Endothelial cell of umbilical vein (primary cell): ENCODE measurements around the gene SPON1. TPM values are rescaled to one million over a fixed set of nuclear protein-coding genes. Genes with fewer than 3 reads are reported as not detected.

Source experiments
- BruUV-seq: library from RNA; stranded (reverse); fragments of 400-500 nt; replicated peaks from 2 replicates; lab custom pipeline; 2021; lab: Mats Ljungman, UMichigan
- CTCF ChIA-PET: fragments of 300-600, 350-600 bp; sonication (Branson Sonifier 250); formaldehyde crosslinking; loops from one replicate; lab custom pipeline; 2021; ENCODE audit warnings: antibody characterized with exemption, inconsistent platforms; lab: Charles Lee
- POLR2A ChIA-PET: fragments of 300-600, 350-600 bp; sonication (Branson Sonifier 250); formaldehyde crosslinking; loops from one replicate; lab custom pipeline; 2021; ENCODE audit warnings: antibody characterized with exemption, inconsistent platforms; lab: Charles Lee
- DNase-seq: peaks from one replicate; pipeline ENCODE4 v3.0.0-alpha.2; 2011; ENCODE audit warnings: low read depth, low spot score
- FAIRE-seq: peaks from 2 replicates; lab custom pipeline; 2011; peaks lifted over from hg19 to GRCh38; lab: Jason Lieb, UNC
- H2AFZ ChIP-seq: 2 replicates; pipeline ENCODE4 v1.6.0; 2012; ENCODE audit warnings: low read depth, low read length, control low read depth, inconsistent platforms
- H3K27ac ChIP-seq: 2 replicates; pipeline ENCODE4 v1.5.1; 2011; ENCODE audit warnings: low read depth, mild to moderate bottlenecking, control low read depth, low read length, moderate library complexity; ENCODE audit not compliant: insufficient read depth
- H3K27me3 ChIP-seq, 2 experiments: 2 replicates each; pipeline versions ENCODE4 v1.6.0 to v1.6.1; 2011; ENCODE audit warnings: low read length in 2 of 2, mixed read lengths in 1 of 2; ENCODE audit not compliant: control insufficient read depth in 2 of 2, insufficient read depth in 2 of 2
- H3K36me3 ChIP-seq, 2 experiments: 2 replicates in 1 of 2; 3 replicates in 1 of 2; pipeline ENCODE4 v1.5.1; 2011; ENCODE audit warnings: low read length in 2 of 2, mild to moderate bottlenecking in 1 of 2, moderate library complexity in 1 of 2; ENCODE audit not compliant: control insufficient read depth in 2 of 2, insufficient read depth in 2 of 2; ENCODE audit errors: extremely low read depth in 1 of 2
- H3K4me1 ChIP-seq: 3 replicates; pipeline ENCODE4 v1.5.1; 2011; ENCODE audit warnings: mild to moderate bottlenecking, low read length; ENCODE audit not compliant: control insufficient read depth, insufficient read depth; ENCODE audit errors: extremely low read depth
- H3K4me2 ChIP-seq: 2 replicates; pipeline ENCODE4 v1.6.1; 2011; ENCODE audit warnings: low read length, control low read depth, mixed read lengths; ENCODE audit not compliant: insufficient read depth
- H3K4me3 ChIP-seq, 3 experiments: fragments of 200-600 bp in 1 of 3; sonication (generic), shearing (Covaris generic) in 1 of 3; replicated peaks in 1 of 3; 2 replicates each; pipeline ENCODE4 v1.5.1; 2011 to 2016; ENCODE audit warnings: control low read depth in 3 of 3, low read length in 3 of 3, mild to moderate bottlenecking in 2 of 3, inconsistent platforms in 1 of 3, low read depth in 1 of 3, moderate library complexity in 1 of 3; ENCODE audit not compliant: insufficient read depth in 1 of 3
- H3K79me2 ChIP-seq: 2 replicates; pipeline ENCODE4 v1.6.0; 2012; ENCODE audit warnings: low read length, inconsistent platforms; ENCODE audit not compliant: control insufficient read depth, insufficient read depth
- H3K9ac ChIP-seq: replicated peaks from 2 replicates; pipeline ENCODE3; 2011; ENCODE audit warnings: low read length, control low read depth; ENCODE audit not compliant: insufficient read depth; ENCODE audit errors: extremely low read depth
- H3K9me1 ChIP-seq: replicated peaks from 3 replicates; pipeline ENCODE4 v1.6.0; 2011; ENCODE audit warnings: mild to moderate bottlenecking, low read length; ENCODE audit not compliant: control insufficient read depth, insufficient read depth; ENCODE audit errors: extremely low read depth
- H3K9me3 ChIP-seq: replicated peaks from 2 replicates; pipeline ENCODE4 v1.5.1; 2012; ENCODE audit warnings: low read length, inconsistent platforms; ENCODE audit not compliant: control insufficient read depth, insufficient read depth
- H4K20me1 ChIP-seq: replicated peaks from 2 replicates; pipeline ENCODE3; 2011; ENCODE audit warnings: mild to moderate bottlenecking, low read length; ENCODE audit not compliant: control insufficient read depth, insufficient read depth; ENCODE audit errors: extremely low read depth
- EZH2 ChIP-seq: IDR thresholded peaks from 2 replicates; pipeline ENCODE4 v1.6.1; 2012; ENCODE audit warnings: borderline replicate concordance, low read depth, mild to moderate bottlenecking, moderate library complexity, low read length, inconsistent platforms; ENCODE audit not compliant: severe bottlenecking
- FOS ChIP-seq: IDR thresholded peaks from 2 replicates; pipeline ENCODE4 v1.6.1; 2011; ENCODE audit warnings: mild to moderate bottlenecking, low read length, moderate library complexity, borderline replicate concordance; ENCODE audit not compliant: insufficient read depth
- GATA2 ChIP-seq: IDR thresholded peaks from 2 replicates; pipeline ENCODE4 v1.7.0; 2011; ENCODE audit warnings: low read depth, mild to moderate bottlenecking, moderate library complexity, mixed read lengths, low read length; ENCODE audit not compliant: insufficient read length, insufficient read depth
- JUN ChIP-seq: IDR thresholded peaks from 2 replicates; pipeline ENCODE4 v1.6.1; 2011; ENCODE audit warnings: borderline replicate concordance, low read depth; ENCODE audit not compliant: insufficient read length, insufficient read depth
- MAX ChIP-seq: IDR thresholded peaks from 2 replicates; pipeline ENCODE4 v1.6.1; 2011; ENCODE audit not compliant: insufficient read depth, insufficient read length
- MYC ChIP-seq: IDR thresholded peaks from one replicate; pipeline ENCODE4 v1.6.1; 2011; ENCODE audit warnings: mild to moderate bottlenecking, low read depth, low read length
- POLR2A ChIP-seq: IDR thresholded peaks from 2 replicates; pipeline ENCODE4 v1.6.1; 2012; ENCODE audit warnings: low read depth, mild to moderate bottlenecking, control low read depth, low read length
- POLR2AphosphoS5 ChIP-seq: IDR thresholded peaks from 2 replicates; pipeline ENCODE4 v1.6.1; 2012; ENCODE audit warnings: low read depth, mild to moderate bottlenecking, control low read depth, low read length, moderate library complexity; ENCODE audit not compliant: insufficient read depth
- dilution Hi-C: fragments of 300-500 bp; cut with MboI; formaldehyde crosslinking; loops from one replicate; pipeline ENCODE4 v1.15.0; 2019; ENCODE audit warnings: low sequenced_read_pairs; ENCODE audit not compliant: extremely low pct_ligation_motif_present
- intact Hi-C: fragments of 100-400 bp; cut with micrococcal nuclease; formaldehyde crosslinking; loops from one replicate; pipeline ENCODE4 v1.10.0; 2022
- polyA plus RNA-seq, 4 experiments: library from polyadenylated mRNA; depleted of rRNA in 3 of 4; stranded (reverse) in 3 of 4; unstranded in 1 of 4; fragments of >200 nt; gene quantifications; 2 replicates each; pipeline versions ENCODE4 v1.2.1 to v1.2.3, GENCODE V29; 2011 to 2012; ENCODE audit warnings: missing spikeins in 1 of 4
- total RNA-seq: library from RNA; stranded (reverse); gene quantifications from 2 replicates; pipeline ENCODE4 v1.2.3, GENCODE V29; 2021
- TF ChIP-seq, protein P1 (sequence below), 2 donors: IDR thresholded peaks; 1 replicate in 1 of 2; 2 replicates in 1 of 2; pipeline ENCODE4 v1.5.1; 2011; ENCODE audit warnings: low read length in 2 of 2, mild to moderate bottlenecking in 2 of 2, moderate library complexity in 2 of 2, control low read depth in 1 of 2, inconsistent platforms in 1 of 2, low read depth in 1 of 2; ENCODE audit not compliant: insufficient read depth in 1 of 2; ENCODE audit errors: extremely low read depth in 1 of 2

SPON1 gene
- total and polyA plus RNA-seq, 2 donors (not counting 3 experiments of a cell fraction or from before 2014, with no cell fraction given), result 0.31 TPM; not detected in 1

- DNase-seq, result no peak
- TF ChIP-seq MAX (no peak), POLR2AphosphoS5 (no peak), JUN (no peak), EZH2 (no peak), FOS (no peak), POLR2A (no peak), MYC (no peak), GATA2 (no peak)
- TF ChIP-seq, protein P1, sequence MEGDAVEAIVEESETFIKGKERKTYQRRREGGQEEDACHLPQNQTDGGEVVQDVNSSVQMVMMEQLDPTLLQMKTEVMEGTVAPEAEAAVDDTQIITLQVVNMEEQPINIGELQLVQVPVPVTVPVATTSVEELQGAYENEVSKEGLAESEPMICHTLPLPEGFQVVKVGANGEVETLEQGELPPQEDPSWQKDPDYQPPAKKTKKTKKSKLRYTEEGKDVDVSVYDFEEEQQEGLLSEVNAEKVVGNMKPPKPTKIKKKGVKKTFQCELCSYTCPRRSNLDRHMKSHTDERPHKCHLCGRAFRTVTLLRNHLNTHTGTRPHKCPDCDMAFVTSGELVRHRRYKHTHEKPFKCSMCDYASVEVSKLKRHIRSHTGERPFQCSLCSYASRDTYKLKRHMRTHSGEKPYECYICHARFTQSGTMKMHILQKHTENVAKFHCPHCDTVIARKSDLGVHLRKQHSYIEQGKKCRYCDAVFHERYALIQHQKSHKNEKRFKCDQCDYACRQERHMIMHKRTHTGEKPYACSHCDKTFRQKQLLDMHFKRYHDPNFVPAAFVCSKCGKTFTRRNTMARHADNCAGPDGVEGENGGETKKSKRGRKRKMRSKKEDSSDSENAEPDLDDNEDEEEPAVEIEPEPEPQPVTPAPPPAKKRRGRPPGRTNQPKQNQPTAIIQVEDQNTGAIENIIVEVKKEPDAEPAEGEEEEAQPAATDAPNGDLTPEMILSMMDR (IDR thresholded peaks at IDR 0.05; ENCODE audit: extremely low read depth in 1 of 2, insufficient read depth in 1 of 2, low read depth in 1 of 2, low read length in 2 of 2), result no peak
- Histone ChIP-seq H4K20me1 (no peaks in the 10 kb centered on the region), H3K4me2 (no peak overlapping the region), H3K27me3 (peaks cover 50 to 71% of the 10 kb centered on the region in 2 experiments), H3K27ac (no peak overlapping the region), H3K79me2 (no peaks in the 10 kb centered on the region), H2AFZ (no peak overlapping the region), H3K9ac (no peak overlapping the region), H3K4me1 (no peaks in the 10 kb centered on the region), H3K9me3 (no peaks in the 10 kb centered on the region), H3K4me3 (no peak overlapping the region), H3K36me3 (no peaks in the 10 kb centered on the region), H3K9me1 (no peaks in the 10 kb centered on the region)
- dilution Hi-C loops, result no loop called here
- intact Hi-C loops, result no loop called here
- BruUV-seq, result no TSS peak
- ChIA-PET CTCF (no interaction called here), POLR2A (no interaction called here)
- no peak for FAIRE-seq
These were observed 4.0 kb downstream of the SPON1 start for GRCh38 chr11:13966486-13966885.
